IMR-90 (cell line): ENCODE data around the gene F2.

ENCODE experiments used
- CEBPB ChIP-seq: IDR thresholded peaks from 2 replicates; pipeline ENCODE4 v1.6.1; 2012; ENCODE audit warnings: low read depth, low read length, improper control_type of control experiment
- CTCF ChIP-seq: conservative IDR thresholded peaks from 2 replicates; pipeline ENCODE4 v1.5.1; 2012; ENCODE audit warnings: mild to moderate bottlenecking, low read depth, low read length, improper control_type of control experiment
- MAFK ChIP-seq: IDR thresholded peaks from 2 replicates; pipeline ENCODE4 v1.6.1; 2012; ENCODE audit warnings: low read depth, low read length, improper control_type of control experiment
- MAZ ChIP-seq: IDR thresholded peaks from 2 replicates; pipeline ENCODE4 v1.6.1; 2012; ENCODE audit warnings: low read depth, mild to moderate bottlenecking, low read length, improper control_type of control experiment, moderate library complexity, borderline replicate concordance
- POLR2A ChIP-seq: IDR thresholded peaks from 2 replicates; pipeline ENCODE4 v1.6.1; 2012; ENCODE audit warnings: mild to moderate bottlenecking, low read depth, low read length
- RAD21 ChIP-seq: IDR thresholded peaks from 2 replicates; pipeline ENCODE4 v1.6.1; 2012; ENCODE audit warnings: low read length, improper control_type of control experiment
- USF2 ChIP-seq: fragments of 150-350 bp; IDR thresholded peaks from 2 replicates; pipeline ENCODE4 v1.6.1; 2017; ENCODE audit warnings: mild to moderate bottlenecking, antibody characterized with exemption, low read length, low read depth

DNA sequence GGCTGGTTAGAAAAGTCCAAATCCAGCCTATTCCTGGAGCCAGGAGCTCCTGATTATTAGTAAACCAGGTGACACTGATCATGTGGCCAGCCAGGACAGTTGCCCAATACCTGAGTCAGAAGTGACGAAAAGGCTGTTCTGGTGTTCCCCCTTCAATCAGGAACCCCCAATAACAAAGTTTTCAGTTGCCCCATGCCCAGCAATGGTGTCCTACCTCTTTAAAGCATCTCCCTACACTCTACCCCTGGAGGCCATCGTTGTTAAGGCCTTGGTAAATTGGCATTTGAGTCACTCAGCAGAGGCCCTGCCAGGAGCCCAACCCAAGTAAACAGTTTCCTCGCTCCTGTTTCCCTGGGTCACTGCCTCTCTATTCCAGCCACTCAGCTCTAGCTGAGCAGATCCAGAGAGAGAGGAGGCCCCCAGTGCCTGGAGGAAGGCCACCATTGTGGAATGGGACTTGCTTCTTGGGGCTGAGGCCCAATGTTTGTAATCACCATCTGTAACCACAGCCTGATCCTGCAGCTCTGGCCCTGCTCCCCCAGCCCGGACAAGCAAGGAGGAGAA lies 43.6 kb upstream of the F2 start:
- TF ChIP-seq USF2 = peak; percentile 81
- no peak for TF ChIP-seq MAFK
- no peak for TF ChIP-seq CTCF
- no peak for TF ChIP-seq POLR2A
- 0 out of 2 replicates have a peak, but pooled peaks have one; percentile 35 for TF ChIP-seq MAZ
- TF ChIP-seq RAD21 = no peak
- TF ChIP-seq CEBPB = peak; percentile 79
